GM21515 (cell line): ENCODE results near the gene NPR3.

ENCODE experiments used
- ATAC-seq: cut with Tn5 transposase; IDR thresholded peaks from one replicate; pipeline ENCODE4 v1.9.1; 2021; ENCODE audit not compliant: unreplicated experiment

The NPR3 gene

GRCh38 chr5:32711681-32712480, 760 bp downstream of the NPR3 start:
- no peak for ATAC-seq

GRCh38 chr5:32712481-32713360, 1.6 kb downstream of the NPR3 start:
- ATAC-seq: no peak

GRCh38 chr5:32713361-32713769, 2.2 kb downstream of the NPR3 start:
- no peak for ATAC-seq

GRCh38 chr5:32713770-32714381, 2.8 kb downstream of the NPR3 start:
- ATAC-seq: no peak

GRCh38 chr5:32714836-32715235, 3.7 kb downstream of the NPR3 start:
- no peak for ATAC-seq

- no peak for ATAC-seq
Measured at GRCh38 chr5:32720300-32720699, 9.2 kb downstream of the NPR3 start.

- ATAC-seq: no peak
Measured at GRCh38 chr5:32721626-32722025, 10.5 kb downstream of the NPR3 start.

GRCh38 chr5:32722957-32723356, 11.8 kb downstream of the NPR3 start:
- no peak for ATAC-seq

GRCh38 chr5:32724526-32724925, 13.4 kb downstream of the NPR3 start:
- ATAC-seq: no peak

- ATAC-seq: no peak
Measured at GRCh38 chr5:32726086-32726557, 15.0 kb downstream of the NPR3 start.

GRCh38 chr5:32729651-32730050, 18.5 kb downstream of the NPR3 start:
- ATAC-seq: no peak

- no peak for ATAC-seq
Measured at GRCh38 chr5:32733590-32734340, 22.6 kb downstream of the NPR3 start.

- no peak for ATAC-seq
Measured at GRCh38 chr5:32734827-32735378, 23.8 kb downstream of the NPR3 start.

- ATAC-seq: no peak
Measured at GRCh38 chr5:32735512-32735911, 24.4 kb downstream of the NPR3 start.

- ATAC-seq: no peak
Measured at GRCh38 chr5:32736842-32737241, 25.7 kb downstream of the NPR3 start.

- ATAC-seq: no peak
Measured at GRCh38 chr5:32740651-32741050, 29.5 kb downstream of the NPR3 start.

- ATAC-seq: no peak
Measured at GRCh38 chr5:32745317-32745716, 34.2 kb downstream of the NPR3 start.

GRCh38 chr5:32752411-32752810, 41.3 kb downstream of the NPR3 start:
- no peak for ATAC-seq

- ATAC-seq: no peak
Measured at GRCh38 chr5:32753051-32753450, 41.9 kb downstream of the NPR3 start.

GRCh38 chr5:32753765-32754164, 42.6 kb downstream of the NPR3 start:
- no peak for ATAC-seq

GRCh38 chr5:32754284-32754683, 43.2 kb downstream of the NPR3 start:
- ATAC-seq: no peak
